Skeletal muscle tissue (tissue), 4 donors: Measurements from ENCODE around the gene TTC21A. TPM values are rescaled to one million over a fixed set of nuclear protein-coding genes. Genes with fewer than 3 reads are reported as not detected.
A peak's percentile ranks its signal among the peaks of the same experiment; 100 is the strongest.

Source experiments
- H3K27ac ChIP-seq: one replicate; pipeline ENCODE4 v1.7.0; 2013; ENCODE audit warnings: mild to moderate bottlenecking, low read depth, low read length, inconsistent platforms
- H3K27me3 ChIP-seq, 3 donors: one replicate each; pipeline ENCODE4 v1.7.0; 2013; ENCODE audit warnings: low read length in 3 of 3; ENCODE audit not compliant: control insufficient read depth in 3 of 3, insufficient read depth in 3 of 3
- H3K36me3 ChIP-seq, 3 donors: one replicate each; pipeline ENCODE4 v1.7.0; 2013; ENCODE audit warnings: low read length in 3 of 3; ENCODE audit not compliant: control insufficient read depth in 3 of 3, insufficient read depth in 3 of 3
- H3K4me1 ChIP-seq, 3 donors: one replicate each; pipeline ENCODE4 v1.7.0; 2013; ENCODE audit warnings: low read length in 3 of 3, mild to moderate bottlenecking in 3 of 3; ENCODE audit not compliant: control insufficient read depth in 3 of 3, insufficient read depth in 3 of 3
- H3K4me3 ChIP-seq, 3 donors: one replicate each; pipeline ENCODE4 v1.7.0; 2013; ENCODE audit warnings: low read length in 3 of 3
- H3K9ac ChIP-seq, 3 donors: one replicate each; pipeline ENCODE4 v1.7.0; 2013; ENCODE audit warnings: low read length in 3 of 3, mild to moderate bottlenecking in 3 of 3, moderate library complexity in 2 of 3, low read depth in 1 of 3
- H3K9me3 ChIP-seq, 3 donors: one replicate each; pipeline ENCODE4 v1.7.0; 2013; ENCODE audit warnings: low read length in 3 of 3; ENCODE audit not compliant: control insufficient read depth in 3 of 3
- total RNA-seq: library from RNA; depleted of rRNA; stranded (reverse); fragments of >200 nt; gene quantifications from one replicate; pipeline ENCODE4 v1.2.3, GENCODE V29; 2014
- donor health status: Osteomylitis.

Gene TTC21A
- total RNA-seq, 1 donor from 2014 or later = 1.0 TPM

GRCh38 chr3:39103791-39104552, 3.5 kb upstream of the TTC21A start:
- Histone ChIP-seq H3K36me3 (peaks cover 13 to 20% (median 16%) of the 10 kb centered on the region in 3 donors), H3K4me1 (peaks cover 41 to 66% (median 48%) of the 10 kb centered on the region in 3 donors), H3K27ac (no peak overlapping the region), H3K9ac (peak overlapping the region in 2 of 3 donors; percentile 8 to 30), H3K4me3 (no peak overlapping the region), H3K9me3 (no peaks in the 10 kb centered on the region), H3K27me3 (no peaks in the 10 kb centered on the region)

- Histone ChIP-seq H3K27me3 (no peaks in the 10 kb centered on the region), H3K4me3 (peak overlapping the region; percentile 49 to 88 (median 87)), H3K4me1 (peaks cover 41 to 66% (median 48%) of the 10 kb centered on the region in 3 donors), H3K9ac (no peak overlapping the region), H3K9me3 (no peaks in the 10 kb centered on the region), H3K27ac (peak overlapping the region; percentile 95), H3K36me3 (peaks cover 2 to 8% (median 5%) of the 10 kb centered on the region in 3 donors)
These were observed 2.4 kb upstream of the TTC21A start for GRCh38 chr3:39104961-39105686.

DNA sequence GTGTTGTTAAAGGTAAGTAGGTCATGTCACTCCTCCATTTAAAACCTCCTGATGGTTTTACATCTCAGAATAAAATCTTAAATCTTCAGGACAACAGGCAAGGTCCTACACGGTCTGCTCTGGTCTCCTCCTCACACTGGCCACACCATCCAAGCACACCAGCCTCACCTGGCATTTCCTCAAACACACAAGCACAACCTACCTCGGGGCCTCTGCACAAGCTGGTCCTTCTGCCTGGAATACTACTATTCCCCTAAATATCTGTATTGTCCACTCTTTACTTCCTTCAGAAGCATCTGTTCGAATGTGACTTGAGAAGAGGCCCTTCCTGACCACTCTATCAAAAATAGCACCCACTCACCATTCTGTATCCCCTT, 1.8 kb upstream of the TTC21A start:
- peak overlapping the region; percentile 95 for H3K27ac ChIP-seq
- H3K4me1 ChIP-seq = peaks cover 41 to 66% (median 48%) of the 10 kb centered on the region in 3 donors
- peak overlapping the region; percentile 49 to 88 (median 87) for H3K4me3 ChIP-seq
- peaks cover 0 to 7% (median 4%) of the 10 kb centered on the region in 3 donors for H3K36me3 ChIP-seq
- H3K27me3 ChIP-seq = no peaks in the 10 kb centered on the region
- no peaks in the 10 kb centered on the region for H3K9me3 ChIP-seq
- peak overlapping the region in 2 of 3 donors; percentile 85 to 94 for H3K9ac ChIP-seq

DNA sequence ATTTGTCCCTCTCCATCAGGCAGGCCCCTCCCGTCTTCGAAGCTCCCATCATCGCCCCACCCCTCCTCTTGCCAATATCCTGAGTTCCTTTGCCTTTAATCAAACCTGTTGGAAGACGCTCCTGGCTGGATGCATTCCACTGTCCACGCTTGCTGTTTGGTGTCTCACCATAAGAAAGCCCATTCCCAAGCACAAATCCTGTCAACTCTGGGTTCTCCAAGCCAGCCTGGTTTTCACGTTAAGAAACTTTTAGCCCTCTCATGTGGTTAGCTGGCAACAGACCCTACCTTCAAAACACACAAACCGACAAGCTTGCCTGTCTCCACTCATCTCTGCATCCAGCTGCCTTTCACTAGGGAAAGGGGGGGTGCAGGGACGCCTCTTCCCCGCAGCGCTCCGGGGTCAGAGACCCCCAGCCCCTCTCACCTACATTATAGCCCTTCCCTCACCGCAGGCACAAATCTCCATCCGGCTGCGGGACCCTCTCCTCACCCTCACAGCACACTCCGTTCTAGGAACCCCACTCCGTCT, 1.1 kb upstream of the TTC21A start:
- H3K27ac ChIP-seq = peak overlapping the region; percentile 95
- H3K36me3 ChIP-seq = peaks cover 0 to 3% (median 0%) of the 10 kb centered on the region in 3 donors
- H3K4me3 ChIP-seq = peak overlapping the region; percentile 87 to 92 (median 88)
- H3K9ac ChIP-seq = peak overlapping the region; percentile 85 to 94 (median 88)
- H3K4me1 ChIP-seq = peaks cover 40 to 64% (median 46%) of the 10 kb centered on the region in 3 donors
- no peaks in the 10 kb centered on the region for H3K9me3 ChIP-seq
- H3K27me3 ChIP-seq = no peaks in the 10 kb centered on the region

- Histone ChIP-seq H3K4me1 (peaks cover 37 to 58% (median 44%) of the 10 kb centered on the region in 3 donors), H3K4me3 (peak overlapping the region; percentile 87 to 92 (median 88)), H3K9me3 (no peaks in the 10 kb centered on the region), H3K27me3 (no peaks in the 10 kb centered on the region), H3K36me3 (peaks cover 0 to 3% (median 0%) of the 10 kb centered on the region in 3 donors), H3K9ac (peak overlapping the region; percentile 85 to 94 (median 88)), H3K27ac (peak overlapping the region; percentile 95)
These were observed 561 bp upstream of the TTC21A start for GRCh38 chr3:39106851-39107387.

DNA sequence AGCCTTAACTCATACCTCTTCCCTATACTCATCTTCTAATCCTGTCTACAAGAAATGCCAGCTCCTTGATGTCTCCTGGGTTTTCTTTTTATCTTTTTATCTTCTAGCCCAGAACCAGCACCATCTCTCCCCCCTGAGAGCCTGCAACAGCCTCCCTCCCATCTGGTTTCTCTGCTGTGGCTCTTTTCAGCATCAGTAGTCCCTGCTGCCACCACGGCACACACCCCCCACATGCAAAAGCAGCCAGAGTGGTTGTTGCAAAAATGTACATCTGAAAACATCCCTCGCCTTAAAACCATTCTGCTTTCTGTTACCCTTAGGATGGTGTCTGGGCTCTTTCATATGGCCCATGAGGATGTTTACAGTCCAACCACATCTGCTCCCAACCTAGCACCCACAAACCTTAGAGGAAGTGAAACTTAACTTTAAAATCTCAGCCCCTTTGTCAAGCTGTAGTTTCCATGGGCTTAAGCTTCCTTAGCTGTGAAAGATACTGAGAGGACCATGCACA, 775 bp downstream of the TTC21A start:
- peak overlapping the region; percentile 87 to 92 (median 88) for H3K4me3 ChIP-seq
- peak overlapping the region; percentile 85 to 94 (median 88) for H3K9ac ChIP-seq
- H3K27ac ChIP-seq = peak overlapping the region; percentile 95
- H3K36me3 ChIP-seq = no peaks in the 10 kb centered on the region
- no peaks in the 10 kb centered on the region for H3K9me3 ChIP-seq
- no peaks in the 10 kb centered on the region for H3K27me3 ChIP-seq
- peaks cover 37 to 48% (median 43%) of the 10 kb centered on the region in 3 donors for H3K4me1 ChIP-seq

DNA sequence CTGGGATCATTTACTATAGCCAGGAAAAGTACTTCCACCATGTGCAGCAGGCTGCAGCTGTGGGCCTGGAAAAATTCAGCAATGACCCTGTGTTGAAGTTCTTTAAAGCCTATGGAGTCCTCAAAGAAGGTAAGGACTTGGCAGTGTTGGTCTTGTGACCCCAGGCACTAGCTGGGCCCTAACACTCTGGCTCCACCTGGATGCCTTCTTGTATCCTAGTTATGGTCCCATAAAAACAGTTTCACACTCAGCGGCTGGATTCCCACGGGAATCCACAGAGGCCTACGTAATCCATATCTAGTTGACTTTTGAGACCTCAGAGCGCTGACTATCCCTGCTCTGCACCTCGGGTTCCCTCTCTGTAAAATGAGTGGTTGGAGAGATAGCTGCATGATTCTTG, 1.6 kb downstream of the TTC21A start:
- H3K4me1 ChIP-seq = peaks cover 33 to 40% (median 35%) of the 10 kb centered on the region in 3 donors
- H3K9me3 ChIP-seq = no peaks in the 10 kb centered on the region
- H3K4me3 ChIP-seq = no peak overlapping the region
- no peak overlapping the region for H3K27ac ChIP-seq
- H3K27me3 ChIP-seq = no peaks in the 10 kb centered on the region
- no peaks in the 10 kb centered on the region for H3K36me3 ChIP-seq
- H3K9ac ChIP-seq = peak overlapping the region in 1 of 3 donors; percentile 33

DNA sequence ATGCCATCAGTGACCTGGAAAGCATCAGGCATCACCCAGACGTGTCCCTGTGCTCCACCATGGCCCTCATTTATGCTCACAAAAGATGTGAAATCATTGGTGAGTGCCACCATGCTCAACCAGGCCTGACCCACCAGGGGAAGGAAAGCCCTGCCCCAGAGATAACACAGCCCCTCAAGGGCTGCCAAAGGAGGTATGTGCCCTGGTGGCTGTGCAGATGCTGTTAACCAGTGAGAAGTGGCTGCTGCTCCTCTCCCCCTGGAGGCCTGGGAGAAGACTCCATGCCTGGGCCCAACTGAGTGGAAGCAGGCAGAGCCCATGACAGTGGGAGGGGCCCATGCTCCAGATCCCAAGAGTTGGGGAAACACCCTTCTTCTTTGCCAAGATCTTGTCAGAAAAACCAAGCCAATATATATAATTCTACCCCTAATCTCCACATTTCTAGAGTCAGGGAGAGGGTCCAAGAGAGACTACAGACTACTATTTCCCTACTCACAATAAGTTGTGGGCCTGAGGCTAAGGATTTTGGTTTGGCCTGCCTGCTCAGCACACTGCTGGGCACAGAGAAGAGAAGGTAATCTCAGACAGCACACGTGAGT, 2.7 kb downstream of the TTC21A start:
- no peaks in the 10 kb centered on the region for H3K9me3 ChIP-seq
- peaks cover 24 to 29% (median 24%) of the 10 kb centered on the region in 3 donors for H3K4me1 ChIP-seq
- H3K9ac ChIP-seq = no peak overlapping the region
- no peaks in the 10 kb centered on the region for H3K36me3 ChIP-seq
- H3K4me3 ChIP-seq = no peak overlapping the region
- H3K27me3 ChIP-seq = no peaks in the 10 kb centered on the region
- H3K27ac ChIP-seq = no peak overlapping the region

DNA sequence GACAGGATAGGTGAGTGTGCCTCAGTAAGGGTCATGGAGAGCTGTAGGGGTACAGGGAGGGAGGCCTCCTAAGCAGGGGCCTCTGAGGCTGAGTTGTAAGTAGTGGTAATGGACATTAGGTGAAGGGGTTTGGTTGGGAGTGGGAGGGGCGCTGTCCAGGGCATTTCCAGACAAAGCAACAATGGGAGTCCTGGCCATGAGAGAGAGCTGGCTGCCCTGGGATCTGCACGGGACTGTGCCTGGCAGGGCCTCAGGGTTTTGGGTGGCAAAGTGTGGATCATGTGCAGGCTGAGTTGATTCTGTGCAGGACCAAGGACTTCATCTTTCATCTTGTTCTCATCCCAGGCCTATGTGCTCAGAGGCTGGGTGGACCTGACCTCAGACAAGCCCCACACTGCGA, 4.6 kb downstream of the TTC21A start:
- peaks cover 7 to 11% (median 8%) of the 10 kb centered on the region in 3 donors for H3K4me1 ChIP-seq
- H3K27ac ChIP-seq = no peak overlapping the region
- no peak overlapping the region for H3K4me3 ChIP-seq
- H3K9me3 ChIP-seq = no peaks in the 10 kb centered on the region
- no peaks in the 10 kb centered on the region for H3K36me3 ChIP-seq
- no peaks in the 10 kb centered on the region for H3K27me3 ChIP-seq
- no peak overlapping the region for H3K9ac ChIP-seq
